Muscle of back (tissue), 10 donors: ENCODE measurements around the gene CHN2. TPM values are rescaled to one million over a fixed set of nuclear protein-coding genes. Genes with fewer than 3 reads are reported as not detected.

ENCODE experiments used
- polyA plus RNA-seq, 10 donors: library from polyadenylated mRNA; unstranded; fragments of 120-200 nt; gene quantifications; one replicate each; pipeline ENCODE4 v1.2.1, GENCODE V29; 2013; ENCODE audit not compliant: insufficient read length in 10 of 10

CHN2 gene
- polyA plus RNA-seq, 10 donors = 7.6 to 14.6 (median 11.3) TPM

Other genes with a start within 250 kb of the CHN2 start
- 10 to 100 TPM; 21.5 to 59.0 (median 33.8) TPM for gene TRIL, start 236.4 kb upstream of the CHN2 start, polyA plus RNA-seq
- 10 to 100 TPM; 19.7 to 58.9 (median 27.1) TPM for gene CPVL, start 48.2 kb upstream of the CHN2 start, polyA plus RNA-seq